Body of pancreas (tissue), 4 donors: Measurements from ENCODE around the gene LRRC3C.

Source experiments
- CTCF ChIP-seq, 7 experiments: fragments of 450-650 bp in 4 of 7; fragments of 200-600 bp in 3 of 7; sonication (generic) in 3 of 7; IDR thresholded peaks; one replicate each; pipeline ENCODE4 v1.5.1; 2016 to 2019; ENCODE audit warnings: antibody characterized with exemption in 7 of 7
- POLR2A ChIP-seq, 3 donors: fragments of 450-650 bp; IDR thresholded peaks; one replicate each; pipeline ENCODE4 v1.6.1; 2016; ENCODE audit warnings: antibody characterized with exemption in 3 of 3, mild to moderate bottlenecking in 2 of 3

- TF ChIP-seq CTCF (IDR thresholded peaks at IDR 0.05): no peak
- no peak for TF ChIP-seq POLR2A (IDR thresholded peaks at IDR 0.05)
Measured at GRCh38 chr17:39920218-39921210, 7.0 kb upstream of the LRRC3C start.
